Measurements from ENCODE around the gene SLC13A2.
"Not testable (repeated sequence)": the region's sequence is repeated elsewhere in the genome, so short reads cannot be mapped to it uniquely, and the experiment has no call there.

The SLC13A2 gene

GRCh38 chr17:28460901-28461300 is 12.5 kb upstream of the SLC13A2 start:
- Mint-ChIP-seq H3K4me3 (no peak overlapping the region), H3K36me3 (ENCODE audit: low read depth) (peaks cover 4% of the 10 kb centered on the region), H3K27ac (no peak overlapping the region), H3K27me3 (ENCODE audit: low read depth) (peaks cover 28% of the 10 kb centered on the region), H3K9me3 (peaks cover 7% of the 10 kb centered on the region), H3K4me1 (no peaks in the 10 kb centered on the region)
- no peak for TF ChIP-seq CTCF (IDR thresholded peaks at IDR 0.05; ENCODE audit: unreplicated experiment in 3 of 3)

GRCh38 chr17:28466001-28466400 is 7.4 kb upstream of the SLC13A2 start:
- TF ChIP-seq CTCF (IDR thresholded peaks at IDR 0.05; ENCODE audit: unreplicated experiment in 3 of 3) = no peak
- Mint-ChIP-seq H3K4me1 (peaks cover 10% of the 10 kb centered on the region), H3K4me3 (no peak overlapping the region), H3K36me3 (ENCODE audit: low read depth) (no peaks in the 10 kb centered on the region), H3K9me3 (no peaks in the 10 kb centered on the region), H3K27ac (no peak overlapping the region), H3K27me3 (ENCODE audit: low read depth) (peaks cover 34% of the 10 kb centered on the region)

- peaks cover 11% of the 10 kb centered on the region for H3K4me1 Mint-ChIP-seq
- no peak overlapping the region for H3K27ac Mint-ChIP-seq
- no peak overlapping the region for H3K4me3 Mint-ChIP-seq
- peaks cover 31% of the 10 kb centered on the region for H3K27me3 Mint-ChIP-seq (ENCODE audit: low read depth)
- no peaks in the 10 kb centered on the region for H3K36me3 Mint-ChIP-seq (ENCODE audit: low read depth)
- no peak for TF ChIP-seq CTCF (IDR thresholded peaks at IDR 0.05; ENCODE audit: unreplicated experiment in 3 of 3)
- no peaks in the 10 kb centered on the region for H3K9me3 Mint-ChIP-seq
Observed at GRCh38 chr17:28466521-28467048, 6.9 kb upstream of the SLC13A2 start.

- Mint-ChIP-seq H3K36me3 (ENCODE audit: low read depth) (no peaks in the 10 kb centered on the region), H3K27me3 (ENCODE audit: low read depth) (peaks cover 31% of the 10 kb centered on the region), H3K4me1 (peaks cover 11% of the 10 kb centered on the region), H3K9me3 (no peaks in the 10 kb centered on the region), H3K4me3 (no peak overlapping the region), H3K27ac (no peak overlapping the region)
- TF ChIP-seq CTCF (IDR thresholded peaks at IDR 0.05; ENCODE audit: unreplicated experiment in 3 of 3) = no peak
Observed at GRCh38 chr17:28467456-28468025, 5.9 kb upstream of the SLC13A2 start.

GRCh38 chr17:28468033-28468735 is 5.3 kb upstream of the SLC13A2 start:
- H3K4me1 Mint-ChIP-seq = peaks cover 11% of the 10 kb centered on the region
- peaks cover 24% of the 10 kb centered on the region for H3K27me3 Mint-ChIP-seq (ENCODE audit: low read depth)
- not testable (repeated sequence) for H3K4me3 Mint-ChIP-seq; H3K9me3 Mint-ChIP-seq; H3K36me3 Mint-ChIP-seq (ENCODE audit: low read depth); H3K27ac Mint-ChIP-seq

- H3K9me3 Mint-ChIP-seq = no peaks in the 10 kb centered on the region
- H3K36me3 Mint-ChIP-seq (ENCODE audit: low read depth) = no peaks in the 10 kb centered on the region
- no peak overlapping the region for H3K4me3 Mint-ChIP-seq
- H3K27ac Mint-ChIP-seq = no peak overlapping the region
- H3K27me3 Mint-ChIP-seq (ENCODE audit: low read depth) = peaks cover 18% of the 10 kb centered on the region
- peaks cover 11% of the 10 kb centered on the region for H3K4me1 Mint-ChIP-seq
- TF ChIP-seq CTCF (IDR thresholded peaks at IDR 0.05; ENCODE audit: unreplicated experiment in 3 of 3) = no peak
Observed at GRCh38 chr17:28468781-28469180, 4.7 kb upstream of the SLC13A2 start.
